ENCODE results near the gene DISC1. TPM values are rescaled to one million over a fixed set of nuclear protein-coding genes. Genes with fewer than 3 reads are reported as not detected.

The DISC1 gene
- total and polyA plus RNA-seq, 2 of the 13 experiments (the other 11 are each of a cell fraction or from before 2014, with no cell fraction given), result 4.2 to 4.6 TPM

GRCh38 chr1:231796141-231796540 lies 169.6 kb downstream of the DISC1 start:
- ATAC-seq (no peak), DNase-seq (ENCODE audit: low spot score) (no peak), FAIRE-seq (no peak)
- WGBS (ENCODE audit: low lambda C conversion rate), result 82% methylated on average over 6 of the region's 6 CpGs
- Histone ChIP-seq H3K27me3 (ENCODE audit: control insufficient read depth in 1 of 2, insufficient read depth in 2 of 2, low read length in 2 of 2) (no peaks in the 10 kb centered on the region), H2AFZ (ENCODE audit: low read length) (no peak overlapping the region), H3K27ac (ENCODE audit: extremely low read length, insufficient read depth, low read length) (no peak overlapping the region), H3K9ac (ENCODE audit: insufficient read depth, low read depth, low read length) (no peak overlapping the region), H4K20me1 (ENCODE audit: insufficient read depth, low read length) (no peaks in the 10 kb centered on the region), H3K79me2 (ENCODE audit: insufficient read depth, low read length) (no peaks in the 10 kb centered on the region), H3K4me2 (ENCODE audit: low read depth, low read length) (no peak overlapping the region), H3K9me3 (ENCODE audit: low read length) (no peaks in the 10 kb centered on the region), H3K4me1 (ENCODE audit: insufficient read depth, low read length) (0 out of 2 replicates have a peak, but pooled peaks cover 4% of the 10 kb centered on the region), H3K36me3 (replicated peaks in 1 of 2; ENCODE audit: control insufficient read depth in 1 of 2, insufficient read depth in 2 of 2, low read length in 2 of 2) (no peaks in the 10 kb centered on the region; a peak in 1 of 5 replicates), H3K4me3 (replicated peaks in 1 of 3; ENCODE audit: insufficient read depth in 1 of 3, low read depth in 2 of 3, low read length in 3 of 3) (no peak overlapping the region)
- BruUV-seq (replicated peaks), result no TSS peak
- CTCF ChIA-PET (ENCODE audit: low intra/inter-chr PET ratio, low total read pairs), result no interaction called here
- intact Hi-C loops (cut with micrococcal nuclease; ENCODE audit: unreplicated experiment), result no loop called here
- no peak for TF ChIP-seq SNAI1 (CRISPR knock-in tag; IDR thresholded peaks at IDR 0.05; ENCODE audit: borderline replicate concordance)
- TF ChIP-seq ZNF180 (CRISPR knock-in tag; IDR thresholded peaks at IDR 0.05; ENCODE audit: borderline replicate concordance, low read depth), result no peak
- TF ChIP-seq ZNF224 (CRISPR knock-in tag; IDR thresholded peaks at IDR 0.05), result no peak
- no peak for TF ChIP-seq ZNF329 (CRISPR knock-in tag; IDR thresholded peaks at IDR 0.05; ENCODE audit: low read depth)
- TF ChIP-seq ZNF484 (CRISPR knock-in tag; IDR thresholded peaks at IDR 0.05; ENCODE audit: borderline replicate concordance, low read depth), result no peak
- TF ChIP-seq, protein P1, sequence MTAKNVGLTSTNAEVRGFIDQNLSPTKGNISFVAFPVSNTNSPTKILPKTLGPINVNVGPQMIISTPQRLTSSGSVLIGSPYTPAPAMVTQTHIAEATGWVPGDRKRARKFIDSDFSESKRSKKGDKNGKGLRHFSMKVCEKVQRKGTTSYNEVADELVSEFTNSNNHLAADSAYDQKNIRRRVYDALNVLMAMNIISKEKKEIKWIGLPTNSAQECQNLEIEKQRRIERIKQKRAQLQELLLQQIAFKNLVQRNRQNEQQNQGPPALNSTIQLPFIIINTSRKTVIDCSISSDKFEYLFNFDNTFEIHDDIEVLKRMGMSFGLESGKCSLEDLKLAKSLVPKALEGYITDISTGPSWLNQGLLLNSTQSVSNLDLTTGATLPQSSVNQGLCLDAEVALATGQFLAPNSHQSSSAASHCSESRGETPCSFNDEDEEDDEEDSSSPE (CRISPR knock-in tag; IDR thresholded peaks at IDR 0.05), result no peak
- no peak for TF ChIP-seq TBL1XR1 (IDR thresholded peaks at IDR 0.05; ENCODE audit: borderline replicate concordance, low read length, partially characterized antibody)
- TF ChIP-seq, protein P2, sequence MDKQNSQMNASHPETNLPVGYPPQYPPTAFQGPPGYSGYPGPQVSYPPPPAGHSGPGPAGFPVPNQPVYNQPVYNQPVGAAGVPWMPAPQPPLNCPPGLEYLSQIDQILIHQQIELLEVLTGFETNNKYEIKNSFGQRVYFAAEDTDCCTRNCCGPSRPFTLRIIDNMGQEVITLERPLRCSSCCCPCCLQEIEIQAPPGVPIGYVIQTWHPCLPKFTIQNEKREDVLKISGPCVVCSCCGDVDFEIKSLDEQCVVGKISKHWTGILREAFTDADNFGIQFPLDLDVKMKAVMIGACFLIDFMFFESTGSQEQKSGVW (CRISPR knock-in tag; IDR thresholded peaks at IDR 0.05; ENCODE audit: borderline replicate concordance), result no peak
- no peak for TF ChIP-seq ZNF616 (CRISPR knock-in tag; IDR thresholded peaks at IDR 0.05; ENCODE audit: low read depth)
- TF ChIP-seq RFXAP (CRISPR knock-in tag; IDR thresholded peaks at IDR 0.05; ENCODE audit: borderline replicate concordance), result no peak
- TF ChIP-seq SOX13 (IDR thresholded peaks at IDR 0.05), result no peak
- TF ChIP-seq SOX13 (CRISPR knock-in tag; conservative IDR thresholded peaks at IDR 0.05 in 1 of 2, IDR thresholded peaks at IDR 0.05 in 1 of 2), result no peak
- in situ Hi-C loops (cut with HindIII; ENCODE audit: extremely low pct_ligation_motif_present, low pct_unique_long_range_greater_than_20kb), result no loop called here
- POLR2A ChIA-PET, result no interaction called here
